HG03575 (cell line): Measurements from ENCODE around the gene CAMKK1.

Experiments used
- ATAC-seq: cut with Tn5 transposase; IDR thresholded peaks from one replicate; pipeline ENCODE4 v1.9.1; 2021; ENCODE audit not compliant: unreplicated experiment, insufficient number of reproducible peaks, low FRiP score; ENCODE audit errors: extremely low read depth

CAMKK1 gene

GRCh38 chr17:3886776-3887175, 6.1 kb downstream of the CAMKK1 start:
- no peak for ATAC-seq

GRCh38 chr17:3885970-3886369, 6.9 kb downstream of the CAMKK1 start:
- no peak for ATAC-seq

GRCh38 chr17:3885271-3885670, 7.6 kb downstream of the CAMKK1 start:
- ATAC-seq: no peak

- no peak for ATAC-seq
Measured at GRCh38 chr17:3884188-3884587, 8.7 kb downstream of the CAMKK1 start.

GRCh38 chr17:3882276-3882675, 10.6 kb downstream of the CAMKK1 start:
- ATAC-seq: no peak

- no peak for ATAC-seq
Measured at GRCh38 chr17:3880983-3881382, 11.9 kb downstream of the CAMKK1 start.

GRCh38 chr17:3879591-3880417, 13.0 kb downstream of the CAMKK1 start:
- ATAC-seq: no peak

GRCh38 chr17:3879186-3879585, 13.7 kb downstream of the CAMKK1 start:
- no peak for ATAC-seq

GRCh38 chr17:3877220-3877619, 15.6 kb downstream of the CAMKK1 start:
- no peak for ATAC-seq

- ATAC-seq: no peak
Measured at GRCh38 chr17:3875317-3875716, 17.5 kb downstream of the CAMKK1 start.

GRCh38 chr17:3873862-3874261, 19.0 kb downstream of the CAMKK1 start:
- no peak for ATAC-seq

GRCh38 chr17:3870871-3871306, 22.0 kb downstream of the CAMKK1 start:
- no peak for ATAC-seq

- ATAC-seq: no peak
Measured at GRCh38 chr17:3867606-3868005, 25.2 kb downstream of the CAMKK1 start.

GRCh38 chr17:3867106-3867505, 25.7 kb downstream of the CAMKK1 start:
- no peak for ATAC-seq

- ATAC-seq: no peak
Measured at GRCh38 chr17:3866276-3866675, 26.6 kb downstream of the CAMKK1 start.

- no peak for ATAC-seq
Measured at GRCh38 chr17:3865176-3865575, 27.7 kb downstream of the CAMKK1 start.

- ATAC-seq: no peak
Measured at GRCh38 chr17:3864534-3864933, 28.3 kb downstream of the CAMKK1 start.

- no peak for ATAC-seq
Measured at GRCh38 chr17:3861761-3862681, 30.8 kb downstream of the CAMKK1 start.

- no peak for ATAC-seq
Measured at GRCh38 chr17:3860939-3861700, 31.7 kb downstream of the CAMKK1 start.
